HepG2 (cell line): ENCODE measurements around the gene LEAP2. TPM values are rescaled to one million over a fixed set of nuclear protein-coding genes. Genes with fewer than 3 reads are reported as not detected.
A peak's percentile ranks its signal among the peaks of the same experiment; 100 is the strongest.

ENCODE experiments used
- ATF7 ChIP-seq, 2 experiments: fragments of 450-650 bp in 1 of 2; sonication (generic) in 1 of 2; formaldehyde crosslinking in 1 of 2; IDR thresholded peaks; 2 replicates each; pipeline versions ENCODE4 v1.4.0 to v1.6.1; 2016 to 2020; ENCODE audit warnings: antibody characterized with exemption in 1 of 2, mild to moderate bottlenecking in 1 of 2, missing genetic modification reagents in 1 of 2
- CEBPB ChIP-seq: IDR thresholded peaks from 2 replicates; pipeline ENCODE4 v1.6.1; 2011; ENCODE audit warnings: low read depth, low read length, improper control_type of control experiment, borderline replicate concordance
- GMEB1 ChIP-seq: sonication (generic); formaldehyde crosslinking; IDR thresholded peaks from 2 replicates; pipeline ENCODE4 v1.5.1; 2020; ENCODE audit warnings: missing genetic modification reagents, mild to moderate bottlenecking, borderline replicate concordance
- GTF3A ChIP-seq: sonication (generic); formaldehyde crosslinking; conservative IDR thresholded peaks from 2 replicates; pipeline ENCODE4 v1.4.0; 2020; ENCODE audit warnings: mild to moderate bottlenecking, missing genetic modification reagents
- KLF13 ChIP-seq: sonication (generic); formaldehyde crosslinking; IDR thresholded peaks from 2 replicates; pipeline ENCODE4 v1.4.0; 2020; ENCODE audit warnings: mild to moderate bottlenecking, missing genetic modification reagents
- RERE ChIP-seq: IDR thresholded peaks from 2 replicates; pipeline ENCODE4 v1.6.1; 2016; ENCODE audit warnings: low read depth, missing genetic modification reagents, missing compliant biosample characterization
- SIN3B ChIP-seq: fragments of 150-350 bp; IDR thresholded peaks from 2 replicates; pipeline ENCODE4 v1.6.1; 2014; ENCODE audit warnings: low read length
- SNAPC5 ChIP-seq: sonication (generic); formaldehyde crosslinking; IDR thresholded peaks from 2 replicates; pipeline ENCODE4 v1.8.1; 2023; ENCODE audit warnings: mild to moderate bottlenecking, missing genetic modification reagents, borderline replicate concordance
- ZBTB2 ChIP-seq: sonication (generic); formaldehyde crosslinking; IDR thresholded peaks from 2 replicates; pipeline ENCODE4 v1.8.0; 2022; ENCODE audit warnings: low read depth, missing genetic modification reagents
- ZBTB7A ChIP-seq: sonication (generic); formaldehyde crosslinking; IDR thresholded peaks from 2 replicates; pipeline ENCODE4 v1.8.0; 2022; ENCODE audit warnings: mild to moderate bottlenecking, missing genetic modification reagents
- ZKSCAN1 ChIP-seq: fragments of 150-350 bp; IDR thresholded peaks from 2 replicates; pipeline ENCODE4 v1.6.1; 2014; ENCODE audit warnings: low read length
- ZNF280D ChIP-seq: sonication (generic); formaldehyde crosslinking; IDR thresholded peaks from 2 replicates; pipeline ENCODE4 v1.5.1; 2020; ENCODE audit warnings: mild to moderate bottlenecking, missing genetic modification reagents
- ZNF629 ChIP-seq: sonication (generic); formaldehyde crosslinking; conservative IDR thresholded peaks from 2 replicates; pipeline ENCODE4 v1.5.0; 2020; ENCODE audit warnings: missing genetic modification reagents
- ZNF841 ChIP-seq: sonication (generic); formaldehyde crosslinking; IDR thresholded peaks from 2 replicates; pipeline ENCODE4 v1.8.1; 2023; ENCODE audit warnings: missing genetic modification reagents, borderline replicate concordance
- polyA plus RNA-seq, 8 experiments: library from polyadenylated mRNA; depleted of rRNA in 3 of 8; stranded (reverse) in 7 of 8; unstranded in 1 of 8; fragments of >200 nt; fragmentation: Illumina TruSeq in 4 of 8; extraction: Trizol in 4 of 8; gene quantifications; 2 replicates each; pipeline versions ENCODE4 v1.2.1 to v1.2.3, GENCODE V29; 2011 to 2016; ENCODE audit warnings: low read depth in 4 of 8, missing spikeins in 1 of 8, mixed read lengths in 1 of 8; ENCODE audit not compliant: insufficient read depth in 1 of 8
- total RNA-seq, 5 experiments: library from RNA; depleted of rRNA; stranded (reverse); fragments of >200 nt; fragmentation: Illumina TruSeq; extraction: Trizol; gene quantifications; 2 replicates each; pipeline ENCODE4 v1.2.3, GENCODE V29; 2016; ENCODE audit warnings: low read depth in 1 of 5

Gene LEAP2
- total and polyA plus RNA-seq, 2 of the 13 experiments (the other 11 are each of a cell fraction or from before 2014, with no cell fraction given) = 23.9 to 51.9 TPM

GRCh38 chr5:132873119-132873929, at the start of gene LEAP2 (continued):
- TF ChIP-seq RERE = peak; percentile 53; the same call in 1 of the 2 replicates
- TF ChIP-seq ZNF280D = no peak
- 0 out of 2 replicates have a peak, but pooled peaks have one; percentile 31 for TF ChIP-seq ZBTB2 (CRISPR knock-in tag)
- TF ChIP-seq ZNF841 (CRISPR knock-in tag) = no peak
- peak; percentile 56; the same call in 1 of the 2 replicates for TF ChIP-seq CEBPB
- peak; percentile 68; the same call in 1 of the 2 replicates for TF ChIP-seq ZBTB7A (CRISPR knock-in tag)
- no peak for TF ChIP-seq SIN3B
- no peak for TF ChIP-seq SNAPC5 (CRISPR knock-in tag)
- peak; percentile 41; the same call in 1 of the 2 replicates for TF ChIP-seq ZNF629
- TF ChIP-seq ZKSCAN1 = no peak
- TF ChIP-seq ATF7 (IDR thresholded peaks at IDR 0.05) = peak; percentile 30; the same call in 1 of the 2 replicates
- TF ChIP-seq ATF7 (CRISPR knock-in tag; IDR thresholded peaks at IDR 0.05) = peak; percentile 76; the same call in 1 of the 2 replicates
- no peak for TF ChIP-seq GMEB1 (CRISPR knock-in tag)
- TF ChIP-seq GTF3A (CRISPR knock-in tag) = 0 out of 2 replicates have a peak, but pooled peaks have one; percentile 26
- no peak for TF ChIP-seq KLF13 (CRISPR knock-in tag)
